Measurements from ENCODE around the gene ZNF366. TPM values are rescaled to one million over a fixed set of nuclear protein-coding genes. Genes with fewer than 3 reads are reported as not detected.

ZNF366 gene
- total RNA-seq, 2 experiments from 2014 or later: not detected

DNA sequence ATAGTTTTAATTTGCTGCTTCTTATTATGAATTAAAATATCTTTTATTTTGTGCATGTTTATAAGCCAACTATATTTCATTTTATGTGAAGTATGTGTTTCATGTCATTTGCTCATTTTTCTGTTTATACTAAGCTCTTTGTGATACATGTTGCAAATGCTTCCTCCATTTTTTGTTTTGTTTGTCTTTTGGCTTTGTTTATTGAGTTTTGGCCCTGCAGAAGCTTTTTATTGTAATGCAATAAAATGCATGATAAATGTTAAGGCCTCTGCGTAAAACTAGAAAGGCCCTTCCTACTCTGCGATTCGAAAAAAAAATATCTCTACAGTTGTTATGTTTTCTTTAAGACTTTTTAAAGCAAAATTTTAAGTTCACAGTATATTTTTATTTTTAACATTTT is 9.4 kb downstream of the ZNF366 start:
- CTCF ChIA-PET: no interaction called here
- H3K4me3 Mint-ChIP-seq: no peak overlapping the region
- H3K27ac Mint-ChIP-seq: no peak overlapping the region
- H3K9me3 Mint-ChIP-seq: no peaks in the 10 kb centered on the region
- no peaks in the 10 kb centered on the region for H3K4me1 Mint-ChIP-seq
- H3K36me3 Mint-ChIP-seq (ENCODE audit: low read depth): no peaks in the 10 kb centered on the region
- peaks cover 19% of the 10 kb centered on the region for H3K27me3 Mint-ChIP-seq
- no peak for DNase-seq
- POLR2A ChIA-PET: no interaction called here

DNA sequence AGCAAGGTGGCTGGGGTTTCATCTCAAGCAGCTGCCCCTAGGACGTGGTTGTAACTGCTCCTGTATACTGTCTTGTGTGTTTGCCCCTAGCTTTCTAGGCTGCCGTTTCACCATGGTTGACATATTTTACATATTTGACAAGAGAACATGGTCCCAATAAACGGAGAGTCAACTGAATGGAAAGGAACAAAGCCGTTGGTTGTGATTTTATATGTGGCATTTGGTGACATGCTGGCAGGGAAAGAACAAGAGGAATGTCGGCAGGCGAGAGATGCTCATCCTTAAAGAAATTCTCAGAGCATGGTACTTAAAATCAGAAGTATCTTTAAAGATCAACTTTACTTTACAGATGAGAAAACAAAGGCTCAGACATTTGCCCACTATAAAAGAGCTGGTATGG is 11.8 kb downstream of the ZNF366 start:
- peaks cover 31% of the 10 kb centered on the region for H3K27me3 Mint-ChIP-seq
- no peak overlapping the region for H3K27ac Mint-ChIP-seq
- H3K9me3 Mint-ChIP-seq: no peaks in the 10 kb centered on the region
- ChIA-PET POLR2A (no interaction called here), CTCF (no interaction called here)
- no peak overlapping the region for H3K4me3 Mint-ChIP-seq
- no peaks in the 10 kb centered on the region for H3K36me3 Mint-ChIP-seq (ENCODE audit: low read depth)
- H3K4me1 Mint-ChIP-seq: no peaks in the 10 kb centered on the region
- no peak for DNase-seq

DNA sequence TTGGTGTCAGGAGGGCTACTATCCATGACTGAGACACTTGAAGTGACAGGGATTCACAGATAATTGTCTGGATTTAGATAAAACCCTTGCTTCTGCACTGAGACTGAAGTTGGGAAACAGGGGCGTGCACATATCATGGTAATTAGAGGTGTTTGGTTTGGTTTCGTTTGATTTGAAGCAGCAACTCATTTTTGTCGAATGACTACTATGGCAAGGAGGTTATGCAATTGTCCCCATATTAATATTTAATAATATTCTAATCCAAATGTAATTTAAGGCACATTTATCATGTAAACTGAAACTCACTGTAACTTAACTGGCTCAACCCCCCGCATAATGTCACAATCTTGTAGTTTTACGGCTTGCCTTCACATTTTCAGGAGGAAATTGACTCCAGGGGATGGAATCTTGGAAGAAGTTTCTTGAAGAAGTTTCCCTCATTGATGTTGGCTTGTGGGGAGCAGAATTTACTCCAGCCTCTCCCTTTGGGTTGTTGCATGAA is 12.5 kb downstream of the ZNF366 start:
- Mint-ChIP-seq H3K36me3 (ENCODE audit: low read depth) (no peaks in the 10 kb centered on the region), H3K9me3 (no peaks in the 10 kb centered on the region), H3K4me1 (no peaks in the 10 kb centered on the region), H3K4me3 (no peak overlapping the region), H3K27ac (no peak overlapping the region), H3K27me3 (peaks cover 28% of the 10 kb centered on the region)
- ChIA-PET CTCF (no interaction called here), POLR2A (no interaction called here)
- no peak for DNase-seq

DNA sequence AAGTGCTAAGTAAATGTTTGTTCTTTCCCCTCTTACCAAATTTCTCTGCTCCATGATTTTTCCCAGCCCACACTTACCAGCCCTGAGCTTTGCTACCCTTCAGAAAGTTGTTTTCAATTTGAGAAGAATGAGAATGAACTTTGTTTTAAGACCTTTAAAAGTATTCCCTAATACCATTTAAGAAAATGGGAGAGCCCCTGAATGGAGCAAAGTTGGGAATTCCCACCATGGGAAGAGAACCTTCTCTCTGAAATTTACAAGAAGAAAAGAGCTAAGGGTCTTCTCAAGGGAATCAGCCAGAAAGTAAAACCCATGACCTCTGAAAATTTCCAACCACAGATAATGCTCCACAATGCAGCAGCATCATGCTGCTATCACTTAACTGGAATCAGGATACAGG is 17.7 kb downstream of the ZNF366 start:
- no peak for DNase-seq
- ChIA-PET POLR2A (no interaction called here), CTCF (interaction anchor here (1.8 kb wide), 1 partner anchor 16 kb away, joined by 4 read pairs; no protein-coding TSS in a partner anchor)
- Mint-ChIP-seq H3K9me3 (no peaks in the 10 kb centered on the region), H3K4me3 (no peak overlapping the region), H3K36me3 (ENCODE audit: low read depth) (no peaks in the 10 kb centered on the region), H3K27me3 (peaks cover 17% of the 10 kb centered on the region), H3K27ac (no peak overlapping the region), H3K4me1 (no peaks in the 10 kb centered on the region)

DNA sequence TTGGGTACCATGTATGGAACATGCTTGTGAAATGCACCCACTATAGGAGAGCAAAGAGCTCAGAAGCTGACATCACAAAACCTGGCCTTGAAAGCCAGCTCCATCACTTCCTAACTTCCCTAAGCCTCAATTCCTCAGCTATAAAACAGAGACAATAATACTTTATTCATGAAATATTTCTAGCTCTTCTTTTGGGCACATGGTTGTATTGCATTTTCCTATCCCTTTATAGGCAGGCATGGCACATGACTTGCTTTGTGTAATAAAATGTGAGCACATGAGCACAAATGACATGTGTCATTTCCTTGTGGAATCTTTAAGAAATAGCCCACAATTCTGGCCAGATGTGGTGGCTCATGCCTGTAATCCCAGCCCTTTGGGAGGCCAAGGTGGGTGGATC is 18.5 kb downstream of the ZNF366 start:
- Mint-ChIP-seq H3K4me1 (no peaks in the 10 kb centered on the region), H3K27me3 (peaks cover 17% of the 10 kb centered on the region), H3K4me3 (no peak overlapping the region), H3K36me3 (ENCODE audit: low read depth) (no peaks in the 10 kb centered on the region), H3K27ac (no peak overlapping the region), H3K9me3 (no peaks in the 10 kb centered on the region)
- DNase-seq: no peak
- ChIA-PET CTCF (interaction anchor here (1.8 kb wide), 1 partner anchor 17 kb away, joined by 4 read pairs; no protein-coding TSS in a partner anchor), POLR2A (no interaction called here)

DNA sequence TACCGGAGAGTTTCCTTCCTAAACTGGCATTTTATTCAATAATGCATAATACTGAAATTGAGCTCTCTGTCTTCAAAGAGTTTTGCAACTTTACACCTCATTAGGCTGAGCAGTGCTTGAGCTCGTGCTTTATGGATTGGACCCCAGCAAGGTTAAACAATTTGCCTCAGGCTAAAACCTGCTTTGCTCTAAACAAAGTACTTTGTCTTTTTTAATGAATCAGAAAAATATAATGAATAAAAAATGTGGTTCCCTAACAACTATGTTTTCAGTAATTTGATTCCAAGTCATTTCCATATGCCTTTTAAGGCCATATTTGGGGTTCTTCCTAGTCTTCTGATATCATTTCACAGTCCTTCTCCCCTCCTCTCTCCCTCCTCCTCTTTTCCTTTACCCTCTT is 20.0 kb downstream of the ZNF366 start:
- Mint-ChIP-seq H3K27me3 (peaks cover 15% of the 10 kb centered on the region), H3K27ac (no peak overlapping the region)

DNA sequence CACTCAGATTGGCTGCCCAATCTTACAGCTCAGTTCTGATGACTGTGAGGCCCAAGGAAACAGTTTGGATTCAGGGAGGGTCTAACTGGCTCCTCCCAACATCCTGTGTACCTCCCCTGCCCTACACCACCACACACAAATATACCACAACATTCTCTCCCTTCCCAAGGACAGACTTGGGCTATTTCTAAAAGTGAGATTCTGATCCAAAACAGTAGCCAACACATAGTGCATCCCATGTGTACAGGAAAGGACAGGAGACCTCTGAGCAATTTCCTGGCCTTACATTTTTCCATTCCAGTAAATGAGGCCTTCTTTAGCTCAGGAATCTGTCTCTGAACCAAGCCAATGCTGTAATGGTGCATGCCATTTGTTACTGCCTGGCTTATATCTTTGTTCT is 20.8 kb downstream of the ZNF366 start:
- POLR2A ChIA-PET: no interaction called here
- H3K36me3 Mint-ChIP-seq (ENCODE audit: low read depth): no peaks in the 10 kb centered on the region
- H3K27me3 Mint-ChIP-seq: peaks cover 14% of the 10 kb centered on the region
- H3K27ac Mint-ChIP-seq: no peak overlapping the region
- DNase-seq: no peak
- no peak overlapping the region for H3K4me3 Mint-ChIP-seq
- no peaks in the 10 kb centered on the region for H3K9me3 Mint-ChIP-seq
- CTCF ChIA-PET: no interaction called here
- H3K4me1 Mint-ChIP-seq: no peaks in the 10 kb centered on the region

More for the DNA sequence above, 20.0 kb downstream of the ZNF366 start:
- Mint-ChIP-seq H3K9me3 (no peaks in the 10 kb centered on the region), H3K4me3 (no peak overlapping the region), H3K36me3 (ENCODE audit: low read depth) (no peaks in the 10 kb centered on the region), H3K4me1 (no peaks in the 10 kb centered on the region)
- CTCF ChIA-PET: no interaction called here
- DNase-seq: no peak
- POLR2A ChIA-PET: no interaction called here

DNA sequence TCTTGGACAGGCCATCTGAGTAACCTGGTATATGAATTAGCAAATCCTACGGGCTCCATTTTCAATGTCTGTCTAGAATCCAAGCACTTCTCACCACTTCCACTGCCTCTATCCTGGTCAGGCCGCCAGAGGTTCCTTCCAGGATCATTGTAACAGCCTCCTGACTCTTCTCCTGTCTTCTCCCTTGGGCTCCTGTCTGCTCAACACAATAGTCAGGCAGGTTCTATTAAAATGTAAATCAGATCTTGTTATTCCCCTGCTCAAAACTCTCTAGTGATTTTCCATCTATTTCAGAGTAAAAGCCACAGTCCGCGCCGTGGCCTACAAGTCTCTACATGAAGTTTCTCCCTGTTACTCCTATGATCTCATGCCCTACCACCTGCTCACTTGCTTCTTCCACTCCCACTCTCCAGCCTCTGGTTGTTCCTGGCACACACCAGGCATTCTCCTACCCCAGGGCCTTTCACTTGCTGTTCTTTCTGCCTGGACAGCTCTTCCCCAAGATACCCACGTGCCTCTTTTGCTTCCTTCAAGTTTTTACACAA is 21.7 kb downstream of the ZNF366 start:
- H3K9me3 Mint-ChIP-seq: no peaks in the 10 kb centered on the region
- no peaks in the 10 kb centered on the region for H3K4me1 Mint-ChIP-seq
- DNase-seq: no peak
- no peaks in the 10 kb centered on the region for H3K36me3 Mint-ChIP-seq (ENCODE audit: low read depth)
- H3K27ac Mint-ChIP-seq: no peak overlapping the region
- POLR2A ChIA-PET: no interaction called here
- H3K27me3 Mint-ChIP-seq: peaks cover 11% of the 10 kb centered on the region
- CTCF ChIA-PET: no interaction called here
- H3K4me3 Mint-ChIP-seq: no peak overlapping the region

DNA sequence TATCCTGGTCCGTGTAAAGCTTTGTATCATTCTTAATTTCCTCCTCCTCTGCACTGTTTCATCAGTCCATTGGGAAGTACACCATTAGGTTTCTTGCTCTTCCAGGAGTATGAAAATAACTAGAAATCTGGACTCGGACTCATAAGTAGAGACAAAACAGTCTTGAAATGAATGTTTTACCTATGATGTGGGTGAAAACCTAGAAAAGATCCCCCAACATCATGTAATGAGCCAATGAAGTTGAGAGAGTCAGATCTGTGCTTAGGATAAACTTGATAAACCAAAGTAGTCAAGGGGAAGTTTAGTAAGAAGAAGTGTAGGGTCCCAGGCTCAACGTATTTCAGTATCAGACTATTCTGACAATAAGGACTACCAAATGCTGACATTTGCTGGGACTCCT is 25.2 kb downstream of the ZNF366 start:
- H3K27ac Mint-ChIP-seq: no peak overlapping the region
- H3K4me3 Mint-ChIP-seq: no peak overlapping the region
- no peaks in the 10 kb centered on the region for H3K36me3 Mint-ChIP-seq (ENCODE audit: low read depth)
- no peak for DNase-seq
- no peaks in the 10 kb centered on the region for H3K4me1 Mint-ChIP-seq
- H3K9me3 Mint-ChIP-seq: no peaks in the 10 kb centered on the region
- ChIA-PET POLR2A (no interaction called here), CTCF (no interaction called here)
- H3K27me3 Mint-ChIP-seq: peaks cover 17% of the 10 kb centered on the region

DNA sequence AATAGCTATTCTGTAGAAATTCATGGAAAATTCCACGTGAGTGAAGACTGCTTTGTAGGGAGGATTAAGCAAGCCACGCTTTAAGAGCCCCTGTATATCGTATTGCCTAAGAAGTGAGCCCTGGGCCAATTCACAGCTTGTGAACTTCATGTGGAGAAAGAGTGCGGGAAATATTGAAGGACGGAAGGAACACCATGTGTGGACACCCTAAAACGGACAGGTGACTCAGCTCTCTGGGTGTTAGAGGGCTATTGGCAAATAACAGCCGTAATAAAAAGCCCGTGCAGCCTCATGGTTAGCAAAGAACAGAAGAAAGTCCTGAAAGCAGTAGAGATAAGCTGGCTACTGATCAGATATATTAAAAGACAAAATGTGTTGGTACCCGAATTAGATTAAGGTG is 26.4 kb downstream of the ZNF366 start:
- Mint-ChIP-seq H3K27me3 (peaks cover 17% of the 10 kb centered on the region), H3K4me1 (no peaks in the 10 kb centered on the region), H3K27ac (no peak overlapping the region), H3K9me3 (no peaks in the 10 kb centered on the region), H3K4me3 (no peak overlapping the region), H3K36me3 (ENCODE audit: low read depth) (no peaks in the 10 kb centered on the region)
- DNase-seq: no peak
- ChIA-PET CTCF (no interaction called here), POLR2A (no interaction called here)

DNA sequence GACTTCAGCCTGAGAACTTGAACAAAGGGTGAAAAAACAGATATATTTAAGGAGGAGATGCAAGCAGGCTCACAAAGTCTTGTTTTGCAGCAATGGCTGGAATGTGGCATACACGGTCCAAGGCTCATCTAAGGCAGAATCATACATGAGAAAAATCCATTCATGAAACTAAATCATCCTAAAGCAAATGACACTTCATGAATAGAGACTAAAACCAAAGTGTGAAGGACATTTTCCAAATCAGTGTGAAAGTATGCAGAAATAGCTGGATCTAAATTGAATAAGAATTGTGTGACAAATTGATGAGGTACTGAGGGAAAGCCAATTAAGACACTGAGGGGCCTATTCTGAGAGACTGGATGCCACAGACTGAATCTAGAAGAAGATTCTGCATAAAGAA is 27.3 kb downstream of the ZNF366 start:
- H3K9me3 Mint-ChIP-seq: no peaks in the 10 kb centered on the region
- H3K4me3 Mint-ChIP-seq: no peak overlapping the region
- CTCF ChIA-PET: no interaction called here
- H3K27ac Mint-ChIP-seq: no peak overlapping the region
- no peak for DNase-seq
- POLR2A ChIA-PET: no interaction called here
- H3K36me3 Mint-ChIP-seq (ENCODE audit: low read depth): no peaks in the 10 kb centered on the region
- H3K4me1 Mint-ChIP-seq: no peaks in the 10 kb centered on the region
- peaks cover 17% of the 10 kb centered on the region for H3K27me3 Mint-ChIP-seq

DNA sequence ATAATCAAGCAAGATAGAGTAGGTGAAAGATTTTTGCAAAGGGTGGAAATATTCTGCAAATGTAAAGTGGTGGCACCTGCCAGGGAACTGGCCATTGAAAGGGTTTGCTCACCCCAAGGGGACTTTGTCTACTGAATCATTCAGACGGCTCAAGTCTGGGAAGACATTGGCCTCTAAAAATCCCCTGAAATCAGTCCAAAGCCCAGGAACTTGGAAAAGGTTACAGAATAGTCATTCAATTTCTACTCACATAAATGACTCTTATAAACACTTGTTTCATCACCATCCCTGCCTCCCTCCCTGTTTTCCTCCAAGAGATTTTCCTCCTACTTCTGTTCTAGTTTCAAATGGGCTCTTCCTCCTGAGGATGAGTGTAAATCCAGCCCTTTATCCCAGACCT is 28.5 kb downstream of the ZNF366 start:
- no peak overlapping the region for H3K4me3 Mint-ChIP-seq
- ChIA-PET CTCF (no interaction called here), POLR2A (no interaction called here)
- no peaks in the 10 kb centered on the region for H3K36me3 Mint-ChIP-seq (ENCODE audit: low read depth)
- no peaks in the 10 kb centered on the region for H3K4me1 Mint-ChIP-seq
- no peak for DNase-seq
- H3K27me3 Mint-ChIP-seq: peaks cover 23% of the 10 kb centered on the region
- H3K27ac Mint-ChIP-seq: no peak overlapping the region
- H3K9me3 Mint-ChIP-seq: no peaks in the 10 kb centered on the region

DNA sequence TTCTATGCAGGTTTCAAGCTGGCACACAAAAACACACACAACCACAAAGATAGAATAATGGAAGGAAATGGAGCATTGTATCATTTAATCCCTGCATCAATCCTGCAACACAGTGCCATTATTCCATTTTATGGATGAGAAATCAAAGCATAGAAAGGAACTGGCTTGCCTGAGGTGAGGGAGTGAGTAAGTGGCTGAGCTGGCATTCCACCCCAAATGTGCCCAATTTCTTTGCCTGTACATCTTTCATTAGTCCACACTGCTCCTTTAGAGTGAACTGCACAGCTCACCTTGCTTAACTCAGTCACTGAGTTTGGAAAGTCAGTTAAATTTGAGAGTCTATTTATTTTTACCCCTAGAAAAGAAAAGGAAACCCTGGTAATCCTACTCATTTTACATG is 28.9 kb downstream of the ZNF366 start:
- ChIA-PET POLR2A (no interaction called here), CTCF (no interaction called here)
- no peaks in the 10 kb centered on the region for H3K4me1 Mint-ChIP-seq
- H3K27me3 Mint-ChIP-seq: peaks cover 27% of the 10 kb centered on the region
- H3K9me3 Mint-ChIP-seq: no peaks in the 10 kb centered on the region
- no peaks in the 10 kb centered on the region for H3K36me3 Mint-ChIP-seq (ENCODE audit: low read depth)
- DNase-seq: no peak
- H3K4me3 Mint-ChIP-seq: no peak overlapping the region
- H3K27ac Mint-ChIP-seq: no peak overlapping the region

DNA sequence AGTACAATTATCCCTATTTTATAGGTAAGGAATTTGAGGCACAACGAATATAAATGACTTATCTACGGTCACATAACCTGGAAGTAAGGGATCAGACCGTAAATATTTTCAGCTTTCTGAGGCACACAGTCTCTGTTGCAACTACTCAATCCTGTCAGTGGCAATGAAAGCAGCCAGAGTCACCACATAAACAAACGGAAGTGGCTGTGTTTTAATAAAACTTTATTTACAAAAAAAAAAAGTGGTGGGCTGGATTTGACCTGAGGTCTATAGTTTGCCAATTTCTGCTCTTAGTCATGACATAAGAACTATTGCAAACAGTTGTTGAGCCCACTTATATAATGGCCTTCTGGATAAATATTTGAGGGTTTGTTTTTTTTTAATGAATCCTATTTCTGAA is 29.6 kb downstream of the ZNF366 start:
- Mint-ChIP-seq H3K4me3 (no peak overlapping the region), H3K9me3 (no peaks in the 10 kb centered on the region), H3K36me3 (ENCODE audit: low read depth) (no peaks in the 10 kb centered on the region), H3K27ac (no peak overlapping the region), H3K27me3 (peaks cover 34% of the 10 kb centered on the region), H3K4me1 (no peaks in the 10 kb centered on the region)
- POLR2A ChIA-PET: no interaction called here
- no peak for DNase-seq
- CTCF ChIA-PET: no interaction called here

Measured in activated CD4-positive, alpha-beta T cell treated with anti-CD3 and anti-CD28 coated beads, Interleukin-2, amount 10 ng/mL, durations not matched to agents 7 days and 5 days (primary cell).